Vagina (tissue), 2 donors: ENCODE data around the gene ITGAL. TPM values are rescaled to one million over a fixed set of nuclear protein-coding genes. Genes with fewer than 3 reads are reported as not detected.

Source experiments
- DNase-seq, 2 donors: peaks; one replicate each; pipeline ENCODE4 v3.0.0-alpha.2; 2017; ENCODE audit errors: extremely low spot score in 2 of 2
- H3K27ac ChIP-seq: fragments of 200-600 bp; sonication (generic); one replicate; pipeline ENCODE4 v1.5.1; 2019
- H3K27me3 ChIP-seq: fragments of 200-600 bp; sonication (generic); one replicate; pipeline ENCODE4 v1.5.1; 2019
- H3K36me3 ChIP-seq, 2 donors: fragments of 200-600 bp; sonication (generic); one replicate each; pipeline ENCODE4 v1.5.1; 2017 to 2019
- H3K4me1 ChIP-seq: fragments of 200-600 bp; sonication (generic); one replicate; pipeline ENCODE4 v1.5.1; 2019
- H3K4me3 ChIP-seq, 2 donors: fragments of 200-600 bp; sonication (generic); 1 replicate in 1 of 2; 2 replicates in 1 of 2; pipeline ENCODE4 v1.5.1; 2016 to 2019
- H3K9me3 ChIP-seq: fragments of 200-600 bp; sonication (generic); one replicate; pipeline ENCODE4 v1.5.1; 2019
- POLR2A ChIP-seq, 2 donors: fragments of 450-650 bp; IDR thresholded peaks; one replicate each; pipeline ENCODE4 v1.6.1; 2017; ENCODE audit warnings: antibody characterized with exemption in 2 of 2, mild to moderate bottlenecking in 2 of 2, moderate library complexity in 2 of 2
- POLR2AphosphoS5 ChIP-seq, 2 donors: sonication (generic); formaldehyde crosslinking; IDR thresholded peaks; one replicate each; pipeline ENCODE4 v1.9.0; 2017; ENCODE audit warnings: antibody characterized with exemption in 2 of 2, mild to moderate bottlenecking in 2 of 2, low read depth in 1 of 2; ENCODE audit not compliant: insufficient read depth in 1 of 2
- intact Hi-C: fragments of 100-400 bp; cut with DNase I; formaldehyde crosslinking; loops from one replicate; pipeline ENCODE4 v1.15.1; 2023
- total RNA-seq: library from RNA; depleted of rRNA; stranded (reverse); fragments of >200 nt; gene quantifications from one replicate; pipeline ENCODE4 v1.2.3, GENCODE V29; 2016
- TF ChIP-seq, protein P1 (sequence below), 3 experiments: fragments of 450-650 bp in 2 of 3; fragments of 200-600 bp in 1 of 3; sonication (generic) in 1 of 3; IDR thresholded peaks; one replicate each; pipeline ENCODE4 v1.5.1; 2017 to 2019; ENCODE audit warnings: antibody characterized with exemption in 3 of 3, mild to moderate bottlenecking in 2 of 3, moderate library complexity in 2 of 3

The ITGAL gene
- total RNA-seq, 1 donor from 2014 or later: 5.4 TPM

DNA sequence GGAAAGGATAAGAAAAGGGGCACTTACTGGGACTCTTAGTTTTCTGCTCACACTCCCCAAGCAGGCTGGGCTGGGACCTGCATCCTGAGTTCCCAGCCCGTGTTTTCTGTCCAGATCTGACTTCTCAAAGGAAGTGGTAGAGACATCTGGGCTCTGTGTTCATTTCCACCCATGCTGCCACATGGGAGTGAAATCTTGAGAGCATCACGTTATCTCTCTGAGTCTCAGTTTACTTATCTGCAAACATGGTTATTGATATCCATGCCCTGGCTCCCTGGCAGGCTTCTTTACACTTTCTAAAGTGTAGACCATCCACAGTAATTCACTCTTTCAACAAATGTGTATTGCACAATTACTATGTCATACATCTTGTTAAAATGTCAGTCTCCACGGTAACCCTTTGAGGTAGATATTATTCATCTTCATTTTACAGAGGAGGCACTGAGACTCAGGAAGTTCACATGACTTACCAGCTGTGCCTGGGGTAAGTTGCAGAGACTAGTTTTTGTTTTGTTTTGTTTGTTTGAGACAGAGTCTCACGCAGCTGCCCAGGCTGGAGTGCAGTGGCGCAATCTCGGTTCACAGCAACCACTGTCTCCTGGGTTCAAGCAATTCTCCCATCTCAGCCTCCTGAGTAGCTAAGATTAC, 95.6 kb downstream of the ITGAL start:
- DNase-seq: no peak
- Histone ChIP-seq H3K4me1 (peaks cover 58% of the 10 kb centered on the region), H3K36me3 (no peaks in the 10 kb centered on the region), H3K9me3 (no peaks in the 10 kb centered on the region), H3K4me3 (no peak overlapping the region), H3K27ac (peak overlapping the region; percentile 75), H3K27me3 (no peaks in the 10 kb centered on the region)
- intact Hi-C loops: no loop called here
- TF ChIP-seq, protein P1, sequence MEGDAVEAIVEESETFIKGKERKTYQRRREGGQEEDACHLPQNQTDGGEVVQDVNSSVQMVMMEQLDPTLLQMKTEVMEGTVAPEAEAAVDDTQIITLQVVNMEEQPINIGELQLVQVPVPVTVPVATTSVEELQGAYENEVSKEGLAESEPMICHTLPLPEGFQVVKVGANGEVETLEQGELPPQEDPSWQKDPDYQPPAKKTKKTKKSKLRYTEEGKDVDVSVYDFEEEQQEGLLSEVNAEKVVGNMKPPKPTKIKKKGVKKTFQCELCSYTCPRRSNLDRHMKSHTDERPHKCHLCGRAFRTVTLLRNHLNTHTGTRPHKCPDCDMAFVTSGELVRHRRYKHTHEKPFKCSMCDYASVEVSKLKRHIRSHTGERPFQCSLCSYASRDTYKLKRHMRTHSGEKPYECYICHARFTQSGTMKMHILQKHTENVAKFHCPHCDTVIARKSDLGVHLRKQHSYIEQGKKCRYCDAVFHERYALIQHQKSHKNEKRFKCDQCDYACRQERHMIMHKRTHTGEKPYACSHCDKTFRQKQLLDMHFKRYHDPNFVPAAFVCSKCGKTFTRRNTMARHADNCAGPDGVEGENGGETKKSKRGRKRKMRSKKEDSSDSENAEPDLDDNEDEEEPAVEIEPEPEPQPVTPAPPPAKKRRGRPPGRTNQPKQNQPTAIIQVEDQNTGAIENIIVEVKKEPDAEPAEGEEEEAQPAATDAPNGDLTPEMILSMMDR (IDR thresholded peaks at IDR 0.05): no peak
- peak in 1 of 2 donors; percentile 97 for TF ChIP-seq POLR2AphosphoS5 (IDR thresholded peaks at IDR 0.05; ENCODE audit: insufficient read depth in 1 of 2, low read depth in 1 of 2)

DNA sequence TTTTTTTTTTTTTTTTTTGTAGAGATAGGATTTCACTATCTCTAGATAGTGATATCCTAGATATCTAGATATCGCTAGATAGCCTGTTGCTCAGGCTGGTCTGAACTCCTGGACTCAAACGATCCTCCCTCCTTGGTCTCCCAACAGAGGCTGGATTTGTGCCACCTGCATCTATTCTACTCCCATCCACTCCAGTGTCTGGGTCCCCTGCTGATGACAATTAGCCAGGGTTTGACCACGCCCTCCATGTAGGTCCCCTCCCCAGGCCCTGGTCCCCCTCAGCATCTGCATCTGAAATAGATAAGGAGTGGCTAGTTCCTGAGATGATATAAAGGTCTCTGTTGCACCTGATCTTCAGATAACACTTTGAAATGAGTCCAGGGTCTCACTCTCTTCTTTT, 96.7 kb downstream of the ITGAL start:
- intact Hi-C loops: no loop called here
- TF ChIP-seq POLR2AphosphoS5 (IDR thresholded peaks at IDR 0.05; ENCODE audit: insufficient read depth in 1 of 2, low read depth in 1 of 2) (no peak), POLR2A (IDR thresholded peaks at IDR 0.05) (no peak)
- TF ChIP-seq, protein P1 (IDR thresholded peaks at IDR 0.05): no peak
- DNase-seq: no peak
- H3K9me3 ChIP-seq: no peaks in the 10 kb centered on the region
- no peaks in the 10 kb centered on the region for H3K36me3 ChIP-seq
- no peak overlapping the region for H3K4me3 ChIP-seq
- peaks cover 58% of the 10 kb centered on the region for H3K4me1 ChIP-seq
- no peaks in the 10 kb centered on the region for H3K27me3 ChIP-seq
- peak overlapping the region; percentile 75 for H3K27ac ChIP-seq

DNA sequence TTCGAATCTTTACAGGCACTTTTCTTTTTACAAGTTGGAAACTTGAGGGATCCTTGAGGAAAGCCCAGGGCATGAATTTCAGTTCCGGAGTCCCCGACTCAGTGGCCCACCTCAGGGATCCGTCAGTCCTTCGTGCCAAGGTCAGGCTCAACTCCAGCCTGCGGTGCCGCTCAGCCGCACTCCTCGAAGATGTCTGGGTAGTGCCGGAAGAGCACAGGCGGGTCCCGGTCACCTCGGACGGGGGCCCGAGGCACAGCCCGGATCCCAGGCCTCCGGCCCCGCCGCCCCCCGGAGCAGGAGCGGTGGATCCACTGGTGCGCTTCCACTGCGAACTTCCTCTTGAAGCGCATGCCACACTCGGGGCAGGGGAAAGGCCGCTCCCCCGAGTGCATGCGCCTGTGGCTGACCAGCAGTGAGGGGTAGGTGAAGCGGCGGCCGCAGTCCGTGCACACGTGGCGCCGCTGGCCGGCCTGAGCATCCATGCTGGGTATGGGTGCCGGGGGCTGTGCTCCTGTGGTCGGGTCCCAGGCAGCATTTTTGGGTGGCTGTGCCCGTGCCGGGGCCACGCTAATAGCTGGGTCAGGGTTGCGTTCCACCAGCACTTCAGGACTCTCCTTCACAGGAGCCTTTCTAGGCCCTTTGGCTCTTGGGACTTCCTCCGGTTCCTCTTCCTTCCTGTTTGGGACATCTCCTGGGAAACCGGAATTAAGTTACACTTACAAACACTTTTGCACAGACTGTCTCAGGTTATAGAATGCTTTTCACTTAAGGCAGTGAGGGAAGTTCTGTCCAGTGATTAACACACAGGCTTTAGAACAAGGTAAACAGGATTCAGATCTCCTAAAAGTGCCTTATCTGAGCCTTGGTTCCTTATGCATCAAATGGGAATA, 97.4 kb downstream of the ITGAL start:
- Histone ChIP-seq H3K4me1 (peaks cover 58% of the 10 kb centered on the region), H3K9me3 (no peaks in the 10 kb centered on the region), H3K36me3 (no peaks in the 10 kb centered on the region), H3K27ac (peak overlapping the region; percentile 98), H3K4me3 (peak overlapping the region in 1 of 2 donors; percentile 70), H3K27me3 (no peaks in the 10 kb centered on the region)
- intact Hi-C loops: loop anchor here (5.0 kb wide), 1 partner anchor 87 kb away; the partner anchor contains the start of gene FBRS
- no peak for TF ChIP-seq POLR2AphosphoS5 (IDR thresholded peaks at IDR 0.05; ENCODE audit: insufficient read depth in 1 of 2, low read depth in 1 of 2)
- DNase-seq: no peak

DNA sequence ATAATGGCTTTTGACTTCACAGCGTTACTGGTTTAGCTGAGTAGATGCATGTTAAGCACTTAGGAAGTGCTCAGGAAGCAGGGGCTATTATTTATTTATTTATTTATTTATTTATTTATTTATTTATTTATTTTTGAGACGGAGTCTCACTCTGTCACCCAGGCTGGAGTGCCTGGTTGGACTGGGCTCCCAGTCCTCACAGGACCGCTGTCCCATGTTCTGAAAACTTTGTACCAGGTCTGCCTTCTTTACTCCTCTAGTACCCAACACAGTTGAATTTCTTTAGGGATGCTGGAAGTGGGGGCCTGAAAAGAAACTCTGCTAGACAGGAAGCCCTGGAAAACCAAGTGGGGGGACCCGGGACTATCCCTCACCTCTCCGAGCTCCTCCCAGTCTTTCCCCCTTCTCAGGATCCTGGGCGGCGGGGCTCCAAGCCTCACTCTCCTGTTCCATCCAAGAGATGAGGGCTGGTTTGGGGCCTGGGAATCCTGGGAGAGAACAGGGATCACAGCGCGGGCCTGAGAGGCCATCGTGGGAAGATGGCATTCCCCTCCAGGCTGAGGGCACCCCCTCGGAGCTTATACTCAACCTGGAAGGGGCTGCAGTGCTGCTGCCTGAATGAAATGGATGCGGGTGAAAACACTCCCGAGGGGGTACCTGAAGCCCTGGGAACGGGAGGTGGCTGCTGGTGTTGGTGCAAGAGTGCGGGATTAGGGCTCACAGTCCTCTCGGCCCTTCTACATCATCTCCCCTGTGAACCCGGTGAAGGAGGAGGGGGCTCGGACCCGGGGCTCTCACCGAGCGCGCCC, 98.3 kb downstream of the ITGAL start:
- peaks cover 58% of the 10 kb centered on the region for H3K4me1 ChIP-seq
- no peak for DNase-seq
- H3K27ac ChIP-seq: peak overlapping the region; percentile 98
- TF ChIP-seq POLR2AphosphoS5 (IDR thresholded peaks at IDR 0.05; ENCODE audit: insufficient read depth in 1 of 2, low read depth in 1 of 2): no peak
- no peak for TF ChIP-seq POLR2A (IDR thresholded peaks at IDR 0.05)
- TF ChIP-seq, protein P1 (IDR thresholded peaks at IDR 0.05): no peak
- H3K27me3 ChIP-seq: no peaks in the 10 kb centered on the region
- intact Hi-C loops: loop anchor here (5.0 kb wide), 1 partner anchor 86 kb away; the partner anchor contains the start of gene FBRS
- no peaks in the 10 kb centered on the region for H3K9me3 ChIP-seq
- H3K4me3 ChIP-seq: peak overlapping the region; percentile 70 to 77
- no peaks in the 10 kb centered on the region for H3K36me3 ChIP-seq
